Mesenchymal stem cell (in vitro differentiated cells and primary cell): ENCODE results near the gene MEGF11.

ENCODE experiments used
- DNase-seq: peaks from one replicate; pipeline ENCODE4 v3.0.0-alpha.2; 2013
- H2AFZ ChIP-seq: one replicate; pipeline ENCODE4 v1.6.1; 2013; ENCODE audit warnings: low read depth, mild to moderate bottlenecking, control low read depth, inconsistent platforms, low read length, moderate library complexity
- H2AK5ac ChIP-seq: 2 replicates; pipeline ENCODE4 v1.6.1; 2013; ENCODE audit warnings: low read length, moderate library complexity, mild to moderate bottlenecking, inconsistent platforms; ENCODE audit not compliant: severe bottlenecking
- H2BK120ac ChIP-seq: one replicate; pipeline ENCODE4 v1.6.1; 2013; ENCODE audit warnings: low read depth, mild to moderate bottlenecking, inconsistent platforms, low read length, moderate library complexity
- H2BK12ac ChIP-seq, 2 experiments: one replicate each; pipeline ENCODE4 v1.6.1; 2013; ENCODE audit warnings: inconsistent platforms in 2 of 2, low read length in 2 of 2, mild to moderate bottlenecking in 2 of 2, moderate library complexity in 2 of 2, control low read depth in 1 of 2
- H2BK15ac ChIP-seq: one replicate; pipeline ENCODE4 v1.6.1; 2013; ENCODE audit warnings: mild to moderate bottlenecking, low read depth, inconsistent platforms; ENCODE audit not compliant: poor library complexity, severe bottlenecking
- H2BK5ac ChIP-seq: 2 replicates; pipeline ENCODE4 v1.6.1; 2013; ENCODE audit warnings: low read depth, mild to moderate bottlenecking, low read length, control low read depth, inconsistent platforms; ENCODE audit not compliant: poor library complexity, severe bottlenecking
- H3K14ac ChIP-seq, 2 experiments: one replicate each; pipeline ENCODE4 v1.6.1; 2013; ENCODE audit warnings: inconsistent platforms in 2 of 2, low read length in 2 of 2, control low read depth in 1 of 2, mild to moderate bottlenecking in 1 of 2, moderate library complexity in 1 of 2
- H3K18ac ChIP-seq, 2 experiments: one replicate each; pipeline ENCODE4 v1.6.1; 2013; ENCODE audit warnings: inconsistent platforms in 2 of 2, low read length in 2 of 2, control low read depth in 1 of 2, low read depth in 1 of 2, mild to moderate bottlenecking in 1 of 2
- H3K23ac ChIP-seq, 2 experiments: one replicate each; pipeline ENCODE4 v1.6.1; 2013; ENCODE audit warnings: inconsistent platforms in 2 of 2, low read length in 2 of 2, mild to moderate bottlenecking in 2 of 2, moderate library complexity in 2 of 2, control low read depth in 1 of 2
- H3K27ac ChIP-seq: 2 replicates; pipeline ENCODE4 v1.5.1; 2013; ENCODE audit warnings: mild to moderate bottlenecking, moderate library complexity, low read length, control low read depth, inconsistent platforms; ENCODE audit not compliant: poor library complexity, severe bottlenecking
- H3K27me3 ChIP-seq, 2 experiments: 2 replicates each; pipeline versions ENCODE4 v1.6.1 to v1.7.0; 2013; ENCODE audit warnings: low read length in 2 of 2, mild to moderate bottlenecking in 2 of 2, moderate library complexity in 2 of 2, control low read depth in 1 of 2, inconsistent platforms in 1 of 2; ENCODE audit not compliant: control insufficient read depth in 1 of 2, insufficient read depth in 1 of 2
- H3K36me3 ChIP-seq, 2 experiments: 2 replicates each; pipeline versions ENCODE4 v1.6.1 to v1.7.0; 2013; ENCODE audit warnings: low read length in 2 of 2, control low read depth in 1 of 2, inconsistent platforms in 1 of 2, low read depth in 1 of 2, mild to moderate bottlenecking in 1 of 2; ENCODE audit not compliant: insufficient read depth in 2 of 2, control insufficient read depth in 1 of 2
- H3K4ac ChIP-seq, 2 experiments: one replicate each; pipeline ENCODE4 v1.6.1; 2013; ENCODE audit warnings: inconsistent platforms in 2 of 2, low read length in 2 of 2, mild to moderate bottlenecking in 2 of 2, moderate library complexity in 2 of 2, control low read depth in 1 of 2, low read depth in 1 of 2
- H3K4me1 ChIP-seq: 2 replicates; pipeline ENCODE4 v1.6.1; 2013; ENCODE audit warnings: low read depth, low read length, control low read depth; ENCODE audit not compliant: control insufficient read depth, insufficient read depth
- H3K4me2 ChIP-seq: 2 replicates; pipeline ENCODE4 v1.6.1; 2013; ENCODE audit warnings: low read length, mild to moderate bottlenecking, inconsistent platforms; ENCODE audit not compliant: poor library complexity, severe bottlenecking
- H3K4me3 ChIP-seq, 2 experiments: 2 replicates each; pipeline versions ENCODE4 v1.5.1 to v1.7.0; 2013; ENCODE audit warnings: low read length in 2 of 2, mild to moderate bottlenecking in 2 of 2, control low read depth in 1 of 2, low read depth in 1 of 2; ENCODE audit not compliant: insufficient read depth in 1 of 2
- H3K79me1 ChIP-seq: replicated peaks from 2 replicates; pipeline ENCODE4 v1.6.1; 2013; ENCODE audit warnings: mild to moderate bottlenecking, control low read depth, low read length, inconsistent platforms; ENCODE audit not compliant: poor library complexity, severe bottlenecking
- H3K9ac ChIP-seq: 2 replicates; pipeline ENCODE4 v1.7.0; 2013; ENCODE audit warnings: mild to moderate bottlenecking, low read length, moderate library complexity
- H3K9me3 ChIP-seq: 2 replicates; pipeline ENCODE4 v1.7.0; 2013; ENCODE audit warnings: mild to moderate bottlenecking, low read length; ENCODE audit not compliant: control insufficient read depth
- H4K8ac ChIP-seq: one replicate; pipeline ENCODE4 v1.6.1; 2013; ENCODE audit warnings: inconsistent platforms, mild to moderate bottlenecking, low read length, moderate library complexity
- H4K91ac ChIP-seq: one replicate; pipeline ENCODE4 v1.6.1; 2013; ENCODE audit warnings: mild to moderate bottlenecking, low read length, inconsistent platforms
- WGBS: methylation state at CpG from one replicate; pipeline ENCODE4 v1.1.7; 2013; ENCODE audit warnings: mixed read lengths; 5-methylcytosine and 5-hydroxymethylcytosine counted together

The MEGF11 gene

GRCh38 chr15:65982627-65983322 is 270.8 kb downstream of the MEGF11 start:
- no peak overlapping the region for H3K9ac ChIP-seq
- DNase-seq: no peak
- no peak overlapping the region for H3K18ac ChIP-seq
- no peak overlapping the region for H3K4me3 ChIP-seq
- no peak overlapping the region for H3K14ac ChIP-seq
- H3K27me3 ChIP-seq: peaks cover 40 to 58% of the 10 kb centered on the region in 2 experiments
- H2BK5ac ChIP-seq: no peak overlapping the region
- no peak overlapping the region for H2AFZ ChIP-seq
- H3K36me3 ChIP-seq: no peaks in the 10 kb centered on the region
- no peak overlapping the region for H3K27ac ChIP-seq
- H2AK5ac ChIP-seq: no peak overlapping the region
- H3K79me1 ChIP-seq: no peaks in the 10 kb centered on the region
- 44% methylated on average over 9 of the region's 9 CpGs for WGBS
- H4K8ac ChIP-seq: no peak overlapping the region
- H3K4ac ChIP-seq: no peak overlapping the region
- H2BK120ac ChIP-seq: no peak overlapping the region
- no peak overlapping the region for H2BK12ac ChIP-seq
- no peak overlapping the region for H3K4me2 ChIP-seq
- H3K23ac ChIP-seq: no peak overlapping the region
- H3K4me1 ChIP-seq: peaks cover 11% of the 10 kb centered on the region
- no peak overlapping the region for H4K91ac ChIP-seq
- H2BK15ac ChIP-seq: no peak overlapping the region
- no peaks in the 10 kb centered on the region for H3K9me3 ChIP-seq

GRCh38 chr15:65981837-65982626 is 271.5 kb downstream of the MEGF11 start:
- no peak overlapping the region for H2AFZ ChIP-seq
- no peak overlapping the region for H3K18ac ChIP-seq
- H2BK15ac ChIP-seq: no peak overlapping the region
- no peak overlapping the region for H3K27ac ChIP-seq
- peak overlapping the region; percentile 30 for H3K4me2 ChIP-seq
- H2BK12ac ChIP-seq: no peak overlapping the region
- no peak overlapping the region for H3K9ac ChIP-seq
- H2AK5ac ChIP-seq: no peak overlapping the region
- H3K4ac ChIP-seq: no peak overlapping the region
- no peak for DNase-seq
- no peak overlapping the region for H3K4me3 ChIP-seq
- peaks cover 42 to 55% of the 10 kb centered on the region in 2 experiments for H3K27me3 ChIP-seq
- no peak overlapping the region for H2BK120ac ChIP-seq
- no peak overlapping the region for H4K8ac ChIP-seq
- 6% methylated on average over 39 of the region's 42 CpGs for WGBS
- no peaks in the 10 kb centered on the region for H3K36me3 ChIP-seq
- no peak overlapping the region for H2BK5ac ChIP-seq
- no peaks in the 10 kb centered on the region for H3K9me3 ChIP-seq
- H3K14ac ChIP-seq: no peak overlapping the region
- no peaks in the 10 kb centered on the region for H3K79me1 ChIP-seq
- peaks cover 11% of the 10 kb centered on the region for H3K4me1 ChIP-seq
- no peak overlapping the region for H4K91ac ChIP-seq
- H3K23ac ChIP-seq: peak overlapping the region in 1 of 2 experiments; percentile 37

- H3K36me3 ChIP-seq: no peaks in the 10 kb centered on the region
Observed at GRCh38 chr15:65980824-65981456, 272.6 kb downstream of the MEGF11 start.

GRCh38 chr15:65979837-65980236 is 273.7 kb downstream of the MEGF11 start:
- DNase-seq: no peak

More at GRCh38 chr15:65980824-65981456, 272.6 kb downstream of the MEGF11 start:
- WGBS: 30% methylated on average over 5 of the region's 5 CpGs
- no peaks in the 10 kb centered on the region for H3K9me3 ChIP-seq
- H2AK5ac ChIP-seq: no peak overlapping the region
- no peak overlapping the region for H4K91ac ChIP-seq
- H2BK15ac ChIP-seq: no peak overlapping the region
- H3K4ac ChIP-seq: no peak overlapping the region
- H3K9ac ChIP-seq: no peak overlapping the region
- H3K18ac ChIP-seq: no peak overlapping the region
- H3K79me1 ChIP-seq: no peaks in the 10 kb centered on the region
- no peak overlapping the region for H3K23ac ChIP-seq
- DNase-seq: peak; percentile 67
- no peak overlapping the region for H3K4me2 ChIP-seq
- no peak overlapping the region for H2BK12ac ChIP-seq
- no peak overlapping the region for H2BK5ac ChIP-seq
- H2BK120ac ChIP-seq: no peak overlapping the region
- no peak overlapping the region for H3K14ac ChIP-seq
- peaks cover 42 to 44% of the 10 kb centered on the region in 2 experiments for H3K27me3 ChIP-seq
- no peak overlapping the region for H2AFZ ChIP-seq
- no peak overlapping the region for H4K8ac ChIP-seq
- H3K4me3 ChIP-seq: no peak overlapping the region
- peaks cover 8% of the 10 kb centered on the region for H3K4me1 ChIP-seq
- no peak overlapping the region for H3K27ac ChIP-seq

More at GRCh38 chr15:65979837-65980236, 273.7 kb downstream of the MEGF11 start:
- Histone ChIP-seq H3K23ac (no peak overlapping the region), H3K4me1 (peaks cover 8% of the 10 kb centered on the region), H2BK5ac (no peak overlapping the region), H2BK15ac (no peak overlapping the region), H2BK120ac (no peak overlapping the region), H3K27ac (no peak overlapping the region), H3K9ac (no peak overlapping the region), H4K8ac (no peak overlapping the region), H4K91ac (no peak overlapping the region), H2AFZ (no peak overlapping the region), H3K14ac (no peak overlapping the region), H3K27me3 (peaks cover 45 to 50% of the 10 kb centered on the region in 2 experiments), H2AK5ac (no peak overlapping the region), H3K4ac (no peak overlapping the region), H3K18ac (no peak overlapping the region), H2BK12ac (no peak overlapping the region), H3K9me3 (no peaks in the 10 kb centered on the region), H3K4me3 (no peak overlapping the region), H3K79me1 (no peaks in the 10 kb centered on the region), H3K36me3 (no peaks in the 10 kb centered on the region), H3K4me2 (no peak overlapping the region)
- 62% methylated on average over 1 of the region's 2 CpGs for WGBS
